ENCODE results near the gene RHAG.

RHAG gene

DNA sequence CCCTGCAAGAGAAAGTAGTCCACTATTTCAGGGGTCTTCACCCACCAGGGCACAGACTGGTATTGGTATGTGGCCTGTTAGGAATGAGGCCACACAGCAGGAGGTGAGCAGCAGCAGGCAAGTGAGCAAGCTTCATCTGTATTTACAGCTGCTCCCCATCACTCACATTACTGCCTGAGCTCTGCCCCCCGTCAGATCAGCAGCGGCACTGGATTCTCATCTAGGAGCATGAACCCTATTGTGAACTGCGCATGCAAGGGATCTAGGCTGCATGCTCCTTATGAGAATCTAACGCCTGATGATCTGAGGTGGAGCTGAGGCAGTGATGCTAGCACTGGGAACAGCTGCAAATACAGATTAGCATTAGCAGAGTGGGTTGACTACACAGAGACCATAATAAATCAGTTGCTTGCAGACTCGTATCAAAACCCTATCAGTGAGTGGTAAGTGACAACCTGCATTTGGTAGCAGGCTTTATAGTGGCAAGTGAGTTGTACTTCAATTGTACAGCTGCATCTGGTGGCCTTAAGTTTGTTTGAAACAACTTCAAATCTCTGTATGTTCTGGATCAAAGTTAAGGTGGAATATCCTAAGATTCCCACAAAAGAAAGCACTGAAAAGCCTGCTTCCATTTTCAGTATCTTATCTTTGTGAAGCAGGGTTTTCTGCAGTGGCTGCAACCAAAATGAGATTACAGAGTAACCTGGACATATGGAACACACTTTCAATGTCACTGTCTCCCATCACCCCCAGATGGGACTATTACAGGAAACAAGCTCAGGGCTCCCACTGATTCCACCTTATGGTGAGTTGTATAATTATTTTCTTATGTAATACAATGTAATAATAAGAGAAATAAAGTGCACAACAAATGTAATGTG lies 73.4 kb downstream of the RHAG start:
- DNase-seq: no peak

DNA sequence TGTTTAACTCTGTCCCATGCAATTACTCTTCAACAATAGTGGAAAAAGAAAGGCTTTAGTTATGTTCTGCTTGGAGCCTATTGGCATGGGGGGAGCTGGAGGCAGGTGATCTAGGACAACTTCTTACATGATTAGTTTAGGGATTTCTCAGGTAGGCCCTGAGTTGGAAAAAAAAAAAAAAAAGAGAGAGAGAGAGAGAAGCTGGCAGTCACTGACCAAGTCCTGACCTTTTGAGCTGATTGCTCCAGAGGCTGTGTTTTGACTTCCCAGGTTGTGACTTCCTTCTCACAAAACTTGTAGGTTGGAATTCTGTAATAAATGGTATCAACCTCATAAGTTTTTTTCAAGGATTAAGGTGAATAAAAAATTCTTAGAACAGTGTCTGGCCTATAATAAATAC lies 78.4 kb downstream of the RHAG start:
- DNase-seq: no peak

DNA sequence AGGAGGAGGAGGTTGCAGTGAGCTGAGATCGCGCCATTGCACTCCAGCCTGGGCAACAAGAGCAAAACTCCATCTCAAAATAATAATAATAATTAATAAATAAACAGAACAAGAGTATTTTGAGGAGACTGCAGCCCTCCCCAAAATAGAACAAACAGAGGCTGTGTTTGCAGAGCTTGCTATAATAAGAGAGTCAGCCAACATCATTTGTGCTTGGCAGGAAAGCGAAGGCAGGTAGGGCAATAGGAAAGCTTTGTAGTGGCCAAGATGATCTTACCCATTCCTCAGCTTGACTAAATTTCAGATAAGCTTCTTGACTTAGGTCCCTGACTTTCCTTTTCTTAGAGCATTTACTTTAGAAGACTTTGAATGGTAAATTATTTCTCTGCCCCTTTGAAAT lies 79.5 kb downstream of the RHAG start:
- no peak for DNase-seq

DNA sequence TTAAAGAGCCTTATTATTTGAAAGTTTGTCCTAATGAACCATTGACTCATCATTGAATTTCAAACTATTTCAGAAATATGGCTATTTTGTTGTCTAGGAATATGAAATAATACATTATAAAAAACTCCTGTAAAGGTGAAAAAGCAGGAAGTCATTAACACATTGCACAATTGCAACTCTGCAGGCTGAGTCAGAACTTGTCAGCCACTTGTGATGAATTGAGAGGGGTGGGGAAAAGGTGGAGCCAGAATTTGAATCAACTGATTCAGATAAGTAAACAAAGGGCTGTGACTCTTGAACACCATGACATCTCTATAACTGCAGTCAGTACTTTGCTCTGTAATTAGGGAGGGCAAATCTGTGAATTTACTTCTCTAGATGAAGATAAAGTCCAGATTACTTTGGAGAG lies 80.2 kb downstream of the RHAG start:
- no peak for DNase-seq

DNA sequence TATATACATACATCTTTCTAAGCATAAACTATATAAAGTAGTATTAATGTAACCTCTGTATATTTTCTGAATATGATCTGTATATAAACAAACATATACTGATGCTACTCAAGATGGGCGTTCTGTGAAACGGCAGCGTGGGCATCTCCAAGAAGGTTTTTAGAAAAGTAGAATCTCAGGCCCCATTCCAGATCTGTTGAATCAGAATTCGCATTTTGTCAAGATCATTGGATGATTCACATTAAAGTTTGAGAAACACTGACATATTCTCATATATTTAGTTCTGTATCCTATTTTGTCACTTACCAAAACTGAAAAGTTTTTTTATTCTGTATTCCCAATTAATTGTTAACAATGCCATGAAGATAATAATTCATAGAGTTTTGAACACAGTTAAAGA lies 80.7 kb downstream of the RHAG start:
- DNase-seq: no peak

Data from central memory CD4-positive, alpha-beta T cell (primary cell).